RWPE1 (cell line): ENCODE results near the gene GHDC.

ENCODE experiments used
- CTCF ChIA-PET: fragments of 350-600 bp; sonication (Branson Sonifier 250); formaldehyde crosslinking; extraction: SDS; loops from one replicate; lab custom pipeline; 2021; lab: Yijun Ruan, JAX
- POLR2A ChIA-PET: fragments of 400-600 bp; formaldehyde crosslinking; extraction: SDS; loops from one replicate; lab custom pipeline; 2020; ENCODE audit warnings: antibody characterized with exemption; ENCODE audit not compliant: low non-redundant PET; lab: Yijun Ruan, JAX
- DNase-seq: peaks from one replicate; pipeline ENCODE4 v3.0.0; 2012; ENCODE audit warnings: low spot score
- H3K27ac ChIP-seq: fragments of 450-650 bp; 2 replicates; pipeline ENCODE4 v1.5.1; 2017
- TF ChIP-seq, protein P1 (sequence below): fragments of 450-650 bp; conservative IDR thresholded peaks from 2 replicates; pipeline ENCODE4 v1.5.1; 2017; ENCODE audit warnings: low read depth, mild to moderate bottlenecking

GHDC gene

DNA sequence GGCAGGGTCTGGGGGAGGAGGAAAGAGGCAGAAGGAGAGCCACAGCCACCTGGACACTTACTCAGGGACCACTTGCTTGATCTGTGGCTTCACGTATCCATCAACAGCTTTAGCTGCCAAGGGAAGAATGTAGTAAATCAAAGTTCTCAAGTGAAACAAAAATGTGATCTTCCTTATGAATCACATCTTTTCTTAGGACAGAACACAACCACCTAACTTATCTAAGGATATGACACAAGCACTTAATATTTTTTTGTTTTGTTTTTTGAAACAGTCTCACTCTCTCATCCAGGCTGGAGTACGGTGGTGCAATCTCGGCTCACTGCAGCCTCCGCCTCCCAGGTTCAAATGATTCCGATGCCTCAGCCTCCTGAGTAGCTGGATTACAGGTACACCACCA is 8.4 kb upstream of the GHDC start:
- ChIA-PET POLR2A (no interaction called here), CTCF (no interaction called here)
- TF ChIP-seq, protein P1, sequence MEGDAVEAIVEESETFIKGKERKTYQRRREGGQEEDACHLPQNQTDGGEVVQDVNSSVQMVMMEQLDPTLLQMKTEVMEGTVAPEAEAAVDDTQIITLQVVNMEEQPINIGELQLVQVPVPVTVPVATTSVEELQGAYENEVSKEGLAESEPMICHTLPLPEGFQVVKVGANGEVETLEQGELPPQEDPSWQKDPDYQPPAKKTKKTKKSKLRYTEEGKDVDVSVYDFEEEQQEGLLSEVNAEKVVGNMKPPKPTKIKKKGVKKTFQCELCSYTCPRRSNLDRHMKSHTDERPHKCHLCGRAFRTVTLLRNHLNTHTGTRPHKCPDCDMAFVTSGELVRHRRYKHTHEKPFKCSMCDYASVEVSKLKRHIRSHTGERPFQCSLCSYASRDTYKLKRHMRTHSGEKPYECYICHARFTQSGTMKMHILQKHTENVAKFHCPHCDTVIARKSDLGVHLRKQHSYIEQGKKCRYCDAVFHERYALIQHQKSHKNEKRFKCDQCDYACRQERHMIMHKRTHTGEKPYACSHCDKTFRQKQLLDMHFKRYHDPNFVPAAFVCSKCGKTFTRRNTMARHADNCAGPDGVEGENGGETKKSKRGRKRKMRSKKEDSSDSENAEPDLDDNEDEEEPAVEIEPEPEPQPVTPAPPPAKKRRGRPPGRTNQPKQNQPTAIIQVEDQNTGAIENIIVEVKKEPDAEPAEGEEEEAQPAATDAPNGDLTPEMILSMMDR, result no peak
- no peak for DNase-seq
- H3K27ac ChIP-seq, result no peak overlapping the region

DNA sequence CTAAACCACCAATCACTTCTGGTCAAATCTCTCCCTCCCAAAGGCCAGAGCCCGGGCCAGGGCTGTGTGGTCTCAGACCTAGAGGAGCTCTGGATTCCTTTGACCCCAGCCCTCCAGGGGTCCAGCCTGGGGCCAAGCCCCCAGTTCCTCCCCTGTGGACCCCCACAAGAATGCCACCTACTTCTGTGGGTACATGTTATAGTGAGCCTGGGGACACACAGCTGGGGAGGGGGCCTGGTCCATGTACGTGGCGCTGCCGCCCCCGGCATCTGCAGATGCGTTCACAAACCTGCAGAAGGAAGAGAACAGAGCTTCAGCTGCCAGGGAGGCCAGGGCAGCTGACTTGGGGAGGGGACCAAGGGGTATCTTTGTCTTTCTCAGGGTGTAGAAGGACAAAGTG is 7.9 kb upstream of the GHDC start:
- no peak overlapping the region for H3K27ac ChIP-seq
- TF ChIP-seq, protein P1, result no peak
- CTCF ChIA-PET, result no interaction called here
- POLR2A ChIA-PET, result no interaction called here
- DNase-seq, result no peak

DNA sequence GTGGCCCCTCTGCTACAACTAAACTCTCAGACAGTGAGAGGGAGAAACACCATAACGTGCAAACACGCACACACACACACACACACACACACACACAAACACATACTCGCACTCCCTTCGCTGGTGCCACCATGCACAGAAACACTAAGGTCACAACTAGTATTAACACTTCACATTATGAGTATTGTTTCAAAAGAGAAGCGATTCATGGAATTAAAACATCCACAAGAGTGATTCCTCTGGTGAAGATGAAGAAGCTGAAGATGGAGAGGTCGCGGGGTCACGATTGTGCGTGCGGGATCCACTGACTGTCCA is 7.1 kb upstream of the GHDC start:
- DNase-seq, result no peak
- POLR2A ChIA-PET, result no interaction called here
- H3K27ac ChIP-seq, result no peak overlapping the region
- TF ChIP-seq, protein P1, result no peak
- CTCF ChIA-PET, result interaction anchor here (0.6 kb wide), 1 partner anchor 41 kb away, joined by 3 read pairs; no protein-coding TSS in a partner anchor

DNA sequence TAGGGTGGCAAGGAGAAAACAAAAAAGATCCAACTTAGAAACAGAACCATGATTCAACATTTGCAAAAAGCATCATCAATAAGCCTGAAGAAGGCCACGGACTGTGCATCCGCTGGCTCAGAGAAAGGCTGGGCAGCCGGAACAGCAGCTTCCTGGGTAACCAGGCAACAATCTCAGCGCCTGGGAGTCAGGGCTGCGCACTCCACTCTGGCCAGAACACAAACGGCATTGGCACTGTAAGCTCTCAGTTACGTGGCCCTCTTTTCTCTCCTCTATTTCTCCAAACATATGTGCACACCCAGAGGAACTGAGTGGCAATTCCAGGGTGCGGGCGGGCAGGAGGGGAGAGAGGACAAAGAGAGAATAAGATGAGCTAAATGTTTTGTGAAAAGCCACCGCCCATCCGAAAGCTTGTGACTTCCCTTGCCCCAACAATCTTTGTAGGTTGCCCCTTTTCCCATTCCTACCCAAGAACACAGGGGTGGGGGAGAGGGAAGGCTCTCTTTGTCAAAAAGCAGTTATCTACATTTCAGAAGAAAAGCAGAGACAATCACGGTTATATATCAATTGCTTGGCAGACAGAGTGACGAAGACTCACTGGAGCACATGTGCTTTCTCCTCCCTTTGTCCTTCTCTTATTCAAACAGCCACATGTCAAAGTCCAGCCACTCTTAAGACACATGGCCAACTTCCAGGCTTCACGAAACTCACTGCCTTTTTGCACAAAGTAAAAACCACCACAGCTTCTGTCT is 6.6 kb upstream of the GHDC start:
- POLR2A ChIA-PET, result no interaction called here
- CTCF ChIA-PET, result interaction anchor here (0.6 to 0.7 kb wide), 2 partner anchors 20 to 41 kb away, joined by 3 read pairs; partner anchors contain the start of gene KCNH4
- DNase-seq, result no peak

DNA sequence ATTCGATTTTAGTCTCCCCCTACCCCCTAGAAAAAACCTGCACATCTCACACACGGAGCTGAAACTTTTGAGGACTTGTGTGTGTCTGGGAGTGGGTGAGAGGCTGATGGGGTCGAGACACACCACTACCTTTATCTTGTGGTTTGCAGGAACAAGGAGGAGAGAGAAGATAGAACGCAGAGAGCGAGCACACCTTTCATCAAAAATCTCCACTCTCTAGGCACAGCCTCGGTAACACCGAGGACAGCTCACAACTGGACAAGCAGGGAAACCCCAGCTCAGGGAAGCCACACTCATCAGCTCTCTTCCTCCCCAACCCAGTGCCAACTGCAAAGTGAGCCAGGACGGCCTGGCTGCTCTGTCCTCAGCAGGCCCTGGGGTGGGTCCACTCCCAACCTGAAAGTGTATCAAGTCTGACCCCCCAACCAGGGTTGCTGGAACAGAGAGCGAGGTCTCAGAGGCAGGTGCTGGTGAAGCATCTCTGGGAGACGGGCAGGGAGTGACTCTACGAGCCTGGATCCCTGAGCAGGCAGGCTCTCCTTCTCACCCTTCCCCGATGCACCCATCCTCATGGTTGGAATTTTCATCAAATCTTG is 5.2 kb upstream of the GHDC start:
- ChIA-PET POLR2A (no interaction called here), CTCF (no interaction called here)
- DNase-seq, result no peak

More for the DNA sequence above, 6.6 kb upstream of the GHDC start:
- no peak overlapping the region for H3K27ac ChIP-seq
- TF ChIP-seq, protein P1, result no peak

DNA sequence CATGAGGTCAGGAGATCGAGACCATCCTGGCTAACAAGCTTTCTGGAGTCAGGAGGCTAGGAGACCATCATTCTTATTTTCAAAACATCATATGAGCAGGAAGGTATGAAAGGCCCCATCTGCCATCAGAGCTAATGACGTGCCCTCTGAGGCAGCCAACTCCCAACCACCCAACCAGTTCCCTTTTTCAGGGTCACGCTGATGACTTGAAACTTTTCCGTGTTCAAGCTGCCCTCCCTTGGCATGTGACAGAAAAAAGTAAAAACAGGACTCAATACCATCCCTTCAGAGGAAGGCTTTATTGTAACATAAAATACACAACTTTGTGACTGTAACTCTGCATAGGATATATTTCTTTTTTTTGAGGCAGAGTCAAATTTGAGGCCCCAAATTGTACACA is 4.6 kb upstream of the GHDC start:
- ChIA-PET POLR2A (no interaction called here), CTCF (no interaction called here)
- H3K27ac ChIP-seq, result no peak overlapping the region
- DNase-seq, result no peak
- TF ChIP-seq, protein P1, result no peak

More for the DNA sequence above, 5.2 kb upstream of the GHDC start:
- TF ChIP-seq, protein P1, result no peak
- no peak overlapping the region for H3K27ac ChIP-seq
